ENCODE results near the gene SERPINH1.
"Not testable (repeated sequence)": the region's sequence is repeated elsewhere in the genome, so short reads cannot be mapped to it uniquely, and the experiment has no call there.

The SERPINH1 gene

DNA sequence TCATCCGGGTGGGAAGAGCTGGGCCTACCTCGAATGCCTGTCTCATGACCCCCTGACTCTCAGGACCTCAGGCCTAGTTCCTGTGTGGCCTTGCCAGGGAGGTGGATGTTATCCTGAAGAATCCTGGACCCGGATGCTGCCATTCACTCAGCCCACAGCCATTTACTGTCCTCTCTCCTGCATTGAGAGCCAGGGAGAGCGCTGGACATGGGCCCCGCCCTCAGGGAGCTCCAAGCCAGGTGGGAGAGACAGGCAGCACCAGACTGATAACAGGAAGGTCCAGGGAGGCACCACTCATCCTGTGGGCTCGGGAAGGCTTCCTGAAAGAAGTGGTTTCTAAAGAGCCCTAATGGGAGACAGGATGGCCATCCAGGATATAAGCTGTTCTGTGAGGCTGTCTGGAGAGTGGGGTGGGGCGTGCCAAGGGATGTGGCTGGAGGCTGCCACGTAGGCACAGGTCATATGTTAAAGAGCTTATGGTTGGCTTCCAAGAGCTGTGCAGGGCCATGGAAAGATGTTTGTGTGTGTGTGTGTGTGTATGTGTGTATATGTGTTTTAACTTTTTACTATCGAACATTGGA, 8.6 kb downstream of the SERPINH1 start:
- in situ Hi-C loops (cut with MboI; ENCODE audit: low sequenced_read_pairs): no loop called here

DNA sequence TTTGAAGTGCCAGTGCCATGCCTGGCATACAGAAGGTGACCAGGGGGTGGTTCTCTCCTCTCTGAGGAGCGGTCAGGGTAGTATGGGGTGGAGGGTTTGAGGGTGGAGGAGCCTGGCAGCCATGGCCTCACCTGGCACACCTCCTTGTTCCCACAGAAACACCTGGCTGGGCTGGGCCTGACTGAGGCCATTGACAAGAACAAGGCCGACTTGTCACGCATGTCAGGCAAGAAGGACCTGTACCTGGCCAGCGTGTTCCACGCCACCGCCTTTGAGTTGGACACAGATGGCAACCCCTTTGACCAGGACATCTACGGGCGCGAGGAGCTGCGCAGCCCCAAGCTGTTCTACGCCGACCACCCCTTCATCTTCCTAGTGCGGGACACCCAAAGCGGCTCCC, 9.6 kb downstream of the SERPINH1 start:
- in situ Hi-C loops (cut with MboI; ENCODE audit: low sequenced_read_pairs): no loop called here

DNA sequence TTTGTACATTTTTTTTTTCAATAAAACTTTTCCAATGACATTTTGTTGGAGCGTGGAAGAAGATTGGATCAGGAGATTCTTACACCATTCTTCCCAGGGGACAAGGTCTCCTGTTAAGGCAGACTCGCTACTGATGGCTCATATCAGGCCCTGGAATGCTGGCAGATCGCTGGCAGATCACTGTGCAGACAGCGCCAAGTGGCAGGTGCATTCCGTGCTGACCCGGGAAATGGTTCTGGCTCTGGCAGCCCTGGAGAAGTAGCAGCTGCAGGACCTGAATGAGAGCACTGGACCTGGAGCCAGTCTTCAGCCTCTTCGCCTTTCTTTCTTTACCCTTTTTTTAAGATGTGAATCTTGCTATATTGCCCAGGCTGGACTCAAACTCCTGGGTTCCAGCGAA, 10.7 kb downstream of the SERPINH1 start:
- in situ Hi-C loops (cut with MboI; ENCODE audit: low sequenced_read_pairs): no loop called here

DNA sequence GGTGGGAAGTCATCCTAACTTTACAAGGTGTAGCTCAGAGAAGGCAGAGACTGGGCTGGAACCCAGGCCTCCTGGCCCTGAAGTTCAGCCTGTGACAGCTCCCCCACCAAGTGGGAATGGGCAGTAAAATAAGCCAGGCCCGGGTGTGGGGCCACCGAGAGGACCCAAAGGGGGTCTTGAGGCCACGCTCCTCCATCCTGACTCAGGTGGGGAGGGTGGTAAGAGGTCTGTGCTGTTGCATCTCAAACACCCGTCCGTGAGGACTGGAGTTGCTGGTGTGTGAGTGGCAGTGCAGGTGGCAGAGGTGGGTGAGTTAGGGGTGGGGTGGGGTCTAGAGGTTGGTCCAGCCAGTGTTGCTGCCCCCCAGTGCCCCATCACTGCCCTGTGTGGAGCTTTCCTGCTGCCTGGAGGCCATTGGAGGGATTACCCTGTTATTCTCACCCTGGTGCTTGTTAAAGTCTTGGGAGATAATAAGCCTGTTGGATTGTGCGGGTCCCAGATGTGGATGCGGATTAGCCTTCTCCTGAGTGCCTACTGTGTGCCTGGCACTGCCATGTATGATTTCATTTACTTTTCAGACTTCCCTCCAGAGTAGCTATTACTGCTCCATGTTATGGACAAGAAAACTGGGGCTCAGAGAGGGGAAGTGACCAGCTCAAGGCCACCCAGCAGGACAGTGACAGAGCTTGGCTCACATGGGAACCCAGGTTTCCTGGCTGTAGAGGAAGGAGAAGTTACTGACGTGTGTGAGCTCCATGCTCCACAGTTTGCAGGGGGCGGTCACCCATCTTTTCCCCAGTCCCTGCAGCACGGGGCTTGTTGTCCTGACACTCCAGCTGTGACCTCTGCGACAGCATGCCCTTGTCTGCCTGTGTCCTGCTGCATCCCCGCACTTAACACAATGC, 12.9 kb downstream of the SERPINH1 start:
- in situ Hi-C loops (cut with MboI; ENCODE audit: low sequenced_read_pairs): no loop called here

DNA sequence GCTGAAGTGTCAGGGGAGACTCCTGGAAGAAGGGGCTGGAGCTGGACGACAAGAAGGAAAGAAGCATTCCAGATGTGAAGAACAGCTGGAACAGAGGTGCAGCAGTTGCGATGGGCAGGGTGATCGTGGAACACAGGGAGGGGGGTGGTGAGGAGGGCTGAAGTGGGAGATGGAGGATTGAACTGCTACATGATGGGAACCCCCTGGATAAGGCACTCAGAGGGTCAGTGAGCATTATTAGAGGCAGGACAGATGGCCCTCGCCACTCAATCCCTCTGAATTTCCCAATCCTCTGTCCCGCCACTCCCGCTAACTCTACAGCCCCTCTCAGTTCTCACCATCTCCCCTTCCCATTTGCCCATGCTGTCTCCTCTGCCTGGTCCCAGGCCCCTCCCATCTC, 14.0 kb downstream of the SERPINH1 start:
- in situ Hi-C loops (cut with MboI; ENCODE audit: low sequenced_read_pairs): no loop called here

DNA sequence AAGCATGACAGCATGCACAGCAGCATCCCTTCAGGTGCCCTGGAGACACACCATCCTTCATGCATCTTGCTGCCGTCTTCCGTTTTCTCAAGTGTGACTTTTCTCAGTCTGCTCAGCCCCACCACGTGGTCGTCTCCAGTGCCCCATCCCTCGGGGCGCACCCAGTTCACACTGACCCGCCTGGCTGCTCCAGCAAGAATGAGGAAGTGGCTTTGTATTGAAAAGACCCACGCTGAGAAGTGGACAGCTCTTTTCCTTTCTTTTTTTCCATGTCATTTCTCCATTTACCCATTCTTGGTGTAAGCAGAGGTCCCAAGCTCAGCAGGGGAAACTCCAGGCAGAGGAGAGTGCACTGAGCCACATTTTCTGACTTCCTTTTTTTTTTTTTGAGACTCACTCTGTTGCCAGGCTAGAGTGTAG, 14.5 kb downstream of the SERPINH1 start:
- in situ Hi-C loops (cut with MboI; ENCODE audit: low sequenced_read_pairs): no loop called here

DNA sequence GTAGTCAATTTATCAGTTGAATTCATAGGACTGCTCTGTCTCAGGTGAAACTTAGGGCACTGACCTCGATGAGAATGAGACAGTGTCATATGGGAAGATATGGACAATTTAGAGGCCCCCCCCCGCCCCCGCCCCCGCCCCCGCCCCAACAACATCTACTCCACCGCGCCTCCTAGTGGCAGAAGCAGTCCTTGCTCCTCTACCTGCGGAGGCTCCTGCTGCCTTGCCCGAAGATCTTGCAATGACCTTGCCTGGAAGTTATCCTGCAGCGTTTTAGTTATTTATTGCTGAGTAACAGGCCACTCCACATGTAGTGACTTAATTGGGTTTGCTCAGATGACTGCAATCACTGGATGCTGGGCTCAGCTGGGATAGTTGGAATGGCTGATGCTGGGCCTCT, 15.2 kb downstream of the SERPINH1 start:
- in situ Hi-C loops (cut with MboI; ENCODE audit: low sequenced_read_pairs): no loop called here

DNA sequence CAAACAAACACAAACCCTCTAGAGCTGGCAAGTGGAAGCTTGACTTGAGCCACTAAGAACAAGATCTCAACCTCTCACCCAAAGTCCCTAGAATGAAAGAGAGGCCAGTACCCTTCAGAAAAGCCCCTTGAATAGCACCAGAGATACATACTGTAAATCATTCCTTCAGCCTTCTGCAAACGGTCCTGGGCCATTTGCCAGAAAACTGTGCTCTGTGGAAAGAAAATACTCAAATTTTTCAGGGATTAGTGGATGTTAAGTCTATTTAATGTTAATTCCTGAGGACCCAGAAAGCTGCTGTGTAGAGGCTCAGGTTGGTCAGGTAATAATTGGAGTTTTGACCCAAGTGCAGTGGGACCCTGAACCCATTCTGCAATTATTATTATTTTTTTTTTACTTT, 16.9 kb downstream of the SERPINH1 start:
- in situ Hi-C loops (cut with MboI; ENCODE audit: low sequenced_read_pairs): no loop called here

DNA sequence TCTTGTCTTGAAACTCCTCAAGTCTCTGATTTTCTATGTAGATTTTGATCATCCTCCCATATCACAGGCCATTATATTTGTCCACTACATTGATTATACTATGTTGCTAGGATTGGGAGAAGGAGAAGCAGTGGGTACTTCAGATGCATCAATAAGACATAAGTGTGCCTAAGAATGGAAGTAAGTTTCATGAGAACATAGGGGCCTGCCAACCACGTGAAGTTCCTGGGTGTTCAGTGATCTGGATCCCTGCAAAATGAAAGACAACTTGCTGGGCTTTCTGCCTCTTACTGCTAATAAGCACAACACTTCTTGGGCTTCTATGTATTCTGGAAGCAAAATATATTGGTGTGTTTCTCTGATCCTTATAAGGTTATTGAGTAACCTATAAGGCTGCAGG, 17.8 kb downstream of the SERPINH1 start:
- in situ Hi-C loops (cut with MboI; ENCODE audit: low sequenced_read_pairs): no loop called here

DNA sequence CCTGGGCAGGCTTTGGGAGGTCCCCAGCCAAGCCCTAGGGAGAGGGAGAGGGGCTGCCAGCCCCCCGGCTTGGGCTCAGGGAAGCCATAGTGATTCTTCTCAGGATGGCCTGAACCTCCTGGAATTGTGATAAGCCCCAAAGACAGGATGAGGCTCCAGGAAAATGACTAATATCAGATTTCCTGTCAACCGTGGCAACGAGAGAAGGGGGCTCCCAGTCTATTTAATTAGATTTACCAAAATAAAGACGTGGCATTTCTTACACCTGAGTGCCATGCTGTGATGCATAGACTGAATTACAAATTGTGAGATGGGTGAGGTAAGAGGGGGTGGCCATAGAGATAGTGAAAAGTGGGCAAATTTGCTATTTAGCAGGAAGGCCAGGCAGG, 20.4 kb downstream of the SERPINH1 start:
- in situ Hi-C loops (cut with MboI; ENCODE audit: low sequenced_read_pairs): no loop called here

DNA sequence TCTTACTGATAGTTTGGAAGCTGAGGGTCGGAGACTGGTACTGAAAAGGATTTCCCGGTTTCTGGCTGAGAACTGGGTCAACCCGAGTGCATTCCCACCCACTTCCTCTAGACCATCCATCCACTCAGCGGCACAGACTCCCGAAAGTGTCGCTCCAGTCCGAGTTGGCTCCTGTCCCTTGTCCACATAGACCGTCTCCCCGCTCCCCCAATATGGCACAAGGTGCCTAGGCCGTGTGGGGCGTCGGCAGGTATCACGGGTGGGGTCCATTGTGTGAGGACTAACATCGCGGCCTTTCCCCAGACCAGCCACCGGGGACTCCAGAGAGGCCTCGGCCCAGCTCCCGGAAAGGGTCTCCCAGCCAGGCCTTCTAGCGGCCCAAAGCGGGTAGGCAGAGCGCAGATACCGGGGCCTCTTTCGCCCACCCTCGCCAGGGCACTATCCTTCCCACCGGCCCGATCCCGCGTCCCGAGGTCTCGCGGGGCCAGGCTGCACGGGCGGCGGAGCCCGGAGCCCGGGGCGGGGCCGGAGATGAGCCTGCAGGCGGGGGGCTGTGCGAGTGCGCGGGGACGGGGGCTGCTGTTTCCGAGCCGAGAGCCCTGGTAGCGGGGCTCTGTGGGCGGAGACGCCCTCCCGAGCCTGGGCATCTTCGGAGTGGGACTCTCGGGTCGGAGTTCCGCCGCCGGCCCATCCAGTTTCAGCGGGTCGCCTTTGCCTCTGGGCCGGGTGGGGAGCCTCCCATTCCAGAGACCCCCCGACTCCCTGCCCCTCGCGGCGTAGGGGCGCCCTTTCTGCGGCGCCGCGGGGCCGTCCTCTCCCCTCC, 21.1 kb downstream of the SERPINH1 start:
- in situ Hi-C loops (cut with MboI; ENCODE audit: low sequenced_read_pairs): no loop called here

DNA sequence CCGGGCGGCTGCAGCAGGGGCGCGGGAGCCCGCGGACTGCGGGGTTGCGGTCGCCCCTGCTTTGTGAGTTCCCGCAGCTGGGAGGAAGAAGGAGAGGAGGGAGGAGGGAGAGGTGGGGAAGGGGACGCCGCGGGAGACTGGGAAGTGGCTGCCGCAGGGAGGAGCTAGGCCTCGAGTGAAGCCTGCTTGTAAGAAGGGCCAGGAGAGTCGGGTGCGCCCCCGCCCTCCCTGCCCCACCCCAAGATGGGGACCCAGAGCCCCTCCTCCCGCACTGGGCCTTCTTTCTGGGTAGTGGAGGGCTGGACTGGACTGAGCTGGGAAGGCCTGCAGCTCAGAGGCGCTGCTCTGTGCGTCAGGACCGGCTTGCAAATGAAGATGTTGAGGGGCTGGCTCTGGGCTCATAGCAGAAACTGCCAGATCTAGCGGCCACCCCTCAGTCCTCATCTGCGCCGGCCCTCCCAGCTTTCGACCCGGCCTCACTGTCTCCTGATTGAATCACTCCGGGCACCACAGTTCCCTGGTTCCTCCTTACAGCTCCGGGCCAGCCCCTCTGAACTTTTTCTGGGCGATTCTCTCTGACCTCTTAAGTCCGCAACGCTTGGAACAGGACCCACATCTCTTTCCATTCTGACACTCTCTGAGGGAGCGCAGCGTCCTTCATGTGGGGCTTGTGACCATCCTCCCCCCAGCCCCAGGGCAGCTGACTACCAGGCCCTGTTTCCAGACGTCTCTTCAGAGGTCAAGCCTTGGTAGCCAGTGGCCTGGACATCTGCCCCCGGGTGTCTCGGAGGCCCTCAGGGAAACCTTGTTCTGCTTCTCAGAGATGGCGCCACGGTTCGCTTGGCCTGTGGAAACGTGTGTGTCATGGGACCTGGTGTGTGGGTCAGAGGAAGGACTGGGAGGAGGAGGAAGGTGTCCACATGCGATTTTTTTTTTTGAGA, 21.9 kb downstream of the SERPINH1 start:
- in situ Hi-C loops (cut with MboI; ENCODE audit: low sequenced_read_pairs): no loop called here

DNA sequence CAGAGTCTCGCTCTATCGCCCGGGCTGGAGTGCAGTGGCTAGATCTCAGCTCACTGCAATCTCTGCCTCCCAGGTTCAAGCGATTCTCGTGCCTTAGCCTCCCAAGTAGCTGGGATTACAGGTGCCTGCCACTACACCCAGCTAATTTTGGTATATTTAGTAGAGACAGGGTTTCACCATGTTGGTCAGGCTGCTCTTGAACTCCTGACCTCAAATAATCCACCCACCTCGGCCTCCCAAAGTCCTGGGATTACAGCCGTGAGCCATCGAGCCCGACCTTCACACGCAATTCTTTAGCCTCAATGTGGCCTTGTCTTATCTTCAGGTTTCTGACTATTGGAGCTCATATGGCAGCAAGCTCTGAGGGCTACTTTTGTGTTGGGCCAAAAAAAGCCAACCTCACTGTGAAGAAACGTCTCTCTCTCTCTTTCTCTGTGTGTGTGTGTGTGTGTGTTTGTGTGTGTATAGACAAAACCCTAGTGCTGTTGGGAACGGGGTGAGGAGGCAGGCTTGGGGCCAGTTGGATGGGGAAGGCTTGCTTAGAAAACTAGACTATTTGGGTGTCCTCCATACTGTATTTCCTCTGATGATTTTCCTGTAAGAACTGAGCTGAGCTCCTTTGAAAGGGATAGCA, 22.7 kb downstream of the SERPINH1 start:
- in situ Hi-C loops (cut with MboI; ENCODE audit: low sequenced_read_pairs): not testable (repeated sequence)

DNA sequence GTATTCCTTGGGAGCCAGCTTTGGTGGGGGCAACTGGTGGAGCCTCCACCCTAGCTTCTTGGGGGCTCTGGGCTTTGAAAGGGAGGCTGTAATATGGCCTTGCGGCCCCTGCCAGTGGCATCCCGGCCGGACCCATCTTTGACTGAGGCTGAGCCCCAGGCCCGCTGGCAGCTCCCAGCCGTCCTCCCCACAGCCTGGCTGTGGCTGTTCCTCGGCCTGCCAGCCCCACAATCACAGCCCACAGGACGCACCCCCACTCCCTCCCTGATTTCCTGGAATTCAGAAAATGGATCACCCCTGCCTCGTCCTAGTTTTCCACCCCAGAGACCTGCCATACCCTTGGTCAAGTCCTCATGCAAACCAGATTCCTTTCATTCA, 23.2 kb downstream of the SERPINH1 start:
- in situ Hi-C loops (cut with MboI; ENCODE audit: low sequenced_read_pairs): no loop called here

DNA sequence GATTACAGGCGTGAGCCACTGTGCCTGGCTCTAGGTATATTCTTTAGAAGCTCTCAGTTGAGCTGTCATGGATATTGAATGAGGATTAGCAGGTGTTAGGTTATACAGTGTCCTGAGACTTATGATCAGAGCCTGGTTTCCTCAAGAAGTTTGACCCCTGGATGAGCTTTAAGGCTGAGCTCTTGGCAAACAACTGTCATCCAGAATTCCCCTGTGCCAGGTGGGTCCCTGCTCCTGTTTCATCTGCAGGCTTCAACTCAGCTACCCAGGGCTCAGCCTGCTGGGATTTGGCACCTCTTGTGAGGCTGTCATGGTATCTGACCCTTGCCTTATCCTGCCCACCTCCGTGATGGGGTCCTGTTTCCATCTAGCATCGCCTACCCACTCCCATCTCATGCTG, 24.3 kb downstream of the SERPINH1 start:
- in situ Hi-C loops (cut with MboI; ENCODE audit: low sequenced_read_pairs): no loop called here

DNA sequence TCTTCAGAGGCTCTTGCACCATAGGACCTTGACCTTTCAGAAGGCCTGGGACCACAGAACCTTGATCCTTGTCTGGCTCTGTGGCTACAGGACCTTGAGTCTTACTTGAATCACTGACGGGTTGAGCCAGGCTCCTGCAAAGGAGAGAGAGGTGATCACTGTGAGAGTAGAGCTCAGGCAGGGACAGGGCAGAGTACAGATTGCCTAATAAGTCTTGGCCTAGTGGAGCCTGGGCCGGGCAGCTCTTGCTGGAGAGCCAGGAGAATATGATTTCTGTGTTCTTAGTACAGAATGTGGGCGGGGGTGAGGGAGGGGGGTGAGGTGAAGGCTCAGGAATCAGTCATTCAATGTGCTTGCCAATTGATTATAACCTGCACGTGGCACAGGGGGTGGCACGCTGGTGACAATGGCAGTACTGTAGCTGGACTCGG, 26.0 kb downstream of the SERPINH1 start:
- in situ Hi-C loops (cut with MboI; ENCODE audit: low sequenced_read_pairs): no loop called here

DNA sequence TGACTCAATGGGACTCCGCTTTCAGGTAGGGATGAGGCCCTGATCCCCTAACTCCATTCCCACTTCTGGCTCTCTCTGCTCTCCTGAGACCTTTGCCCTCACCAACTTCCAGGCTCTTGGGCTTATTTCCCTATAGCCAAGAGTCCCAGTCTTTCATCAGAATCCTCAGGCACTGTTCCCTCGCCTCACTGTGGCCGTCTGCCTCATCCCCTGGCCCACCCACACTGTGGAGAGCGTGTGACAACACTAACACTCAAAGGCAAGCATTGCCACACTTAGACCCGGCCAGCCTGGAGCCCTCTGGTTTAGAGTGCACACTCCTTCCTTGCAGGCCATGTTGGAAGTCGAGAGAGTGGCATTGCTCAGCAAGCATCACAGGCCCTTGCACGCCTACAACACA, 27.0 kb downstream of the SERPINH1 start:
- in situ Hi-C loops (cut with MboI; ENCODE audit: low sequenced_read_pairs): no loop called here

DNA sequence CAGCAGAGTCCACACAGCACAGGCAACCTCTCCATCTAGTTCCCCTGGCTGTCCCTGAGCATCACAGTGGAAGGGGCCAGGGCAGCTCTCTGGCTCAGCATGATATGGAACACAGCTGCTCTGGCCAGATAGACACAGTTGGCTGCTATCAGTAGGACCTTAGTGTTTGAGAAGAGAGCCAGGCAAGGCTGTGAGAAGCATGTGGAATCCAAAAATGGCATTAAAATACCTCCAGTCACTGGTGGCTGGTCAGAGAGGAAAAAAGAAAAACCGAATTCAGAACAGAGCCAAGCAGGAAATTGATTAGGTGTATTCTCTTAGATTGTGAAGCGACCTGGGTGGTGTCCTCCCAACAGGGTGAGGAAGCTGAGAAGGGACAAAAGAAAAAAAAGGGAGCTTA, 27.9 kb downstream of the SERPINH1 start:
- in situ Hi-C loops (cut with MboI; ENCODE audit: low sequenced_read_pairs): no loop called here

DNA sequence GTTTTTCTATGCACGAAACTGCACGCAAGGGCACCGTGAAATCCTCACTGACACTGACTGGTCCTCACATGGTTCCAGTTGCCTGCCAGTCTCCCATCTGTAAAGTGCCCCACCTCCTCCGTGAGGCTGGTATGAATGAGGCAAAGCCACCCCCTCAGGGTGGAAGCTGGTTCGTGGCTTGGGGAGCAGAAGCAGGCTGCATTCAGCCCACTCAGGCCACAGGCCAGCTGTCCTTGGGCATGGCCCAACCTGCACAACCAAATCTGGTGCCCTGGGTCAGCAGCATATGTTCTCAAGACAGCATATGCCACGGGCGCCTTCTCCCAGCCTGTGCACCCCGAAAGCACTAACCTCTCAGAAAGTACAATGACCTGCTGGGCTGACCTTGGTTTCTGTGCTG, 29.3 kb downstream of the SERPINH1 start:
- in situ Hi-C loops (cut with MboI; ENCODE audit: low sequenced_read_pairs): no loop called here

DNA sequence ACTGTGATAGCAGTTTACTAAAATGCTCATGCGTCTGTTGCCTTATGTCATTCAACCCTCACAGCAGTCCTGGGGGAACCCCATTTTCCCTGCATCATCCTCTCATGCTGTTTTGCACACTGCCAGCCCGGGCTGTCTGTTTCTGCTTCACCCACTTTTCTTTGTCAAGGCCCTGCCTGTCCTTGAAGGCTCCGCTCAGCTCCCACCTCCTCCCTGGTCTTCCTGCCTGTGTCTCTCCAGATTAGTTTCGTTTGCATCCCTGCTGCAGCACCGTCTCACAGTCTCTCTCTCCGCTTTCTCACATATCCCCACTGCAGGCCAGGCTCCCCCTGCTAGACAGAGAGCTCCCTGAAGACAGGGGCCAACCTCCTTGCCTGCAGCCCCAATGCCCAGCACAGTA, 29.9 kb downstream of the SERPINH1 start:
- in situ Hi-C loops (cut with MboI; ENCODE audit: low sequenced_read_pairs): no loop called here

All from HL-60/S4 (cell line).